ENCODE data around the gene HMGB2. TPM values are rescaled to one million over a fixed set of nuclear protein-coding genes. Genes with fewer than 3 reads are reported as not detected.

Gene HMGB2
- total and polyA plus RNA-seq, 2 donors (not counting 3 experiments of a cell fraction or from before 2014, with no cell fraction given), result 45.9 to 233 TPM

- DNase-seq (ENCODE audit: low read depth, low spot score), result no peak
- Histone ChIP-seq H3K9me3 (replicated peaks; ENCODE audit: control insufficient read depth, insufficient read depth, low read length) (no peaks in the 10 kb centered on the region), H4K20me1 (replicated peaks; ENCODE audit: control insufficient read depth, extremely low read depth, insufficient read depth, low read length) (no peaks in the 10 kb centered on the region), H3K4me3 (replicated peaks in 1 of 3; ENCODE audit: insufficient read depth in 1 of 3, low read depth in 1 of 3, low read length in 3 of 3) (no peak overlapping the region), H3K27me3 (ENCODE audit: control insufficient read depth in 2 of 2, insufficient read depth in 2 of 2, low read length in 2 of 2) (peaks cover 2 to 7% of the 10 kb centered on the region in 2 experiments), H3K36me3 (ENCODE audit: control insufficient read depth in 2 of 2, extremely low read depth in 1 of 2, insufficient read depth in 2 of 2, low read length in 2 of 2) (no peaks in the 10 kb centered on the region), H3K9me1 (replicated peaks; ENCODE audit: control insufficient read depth, extremely low read depth, insufficient read depth, low read length) (no peaks in the 10 kb centered on the region), H3K9ac (replicated peaks; ENCODE audit: extremely low read depth, insufficient read depth, low read length) (no peak overlapping the region), H3K27ac (ENCODE audit: insufficient read depth, low read depth, low read length) (no peak overlapping the region), H3K4me1 (ENCODE audit: control insufficient read depth, extremely low read depth, insufficient read depth, low read length) (no peaks in the 10 kb centered on the region), H3K4me2 (ENCODE audit: insufficient read depth, low read length) (no peak overlapping the region), H3K79me2 (ENCODE audit: control insufficient read depth, insufficient read depth, low read length) (no peaks in the 10 kb centered on the region), H2AFZ (ENCODE audit: low read depth, low read length) (no peak overlapping the region)
- BruUV-seq (replicated peaks), result no TSS peak
- ChIA-PET CTCF (interaction anchor here (0.8 to 2.1 kb wide), 4 partner anchors 10 to 39 kb away, joined by 4 to 8 read pairs (median 4); partner anchors contain the start of gene SAP30), POLR2A (no interaction called here)
- FAIRE-seq, result no peak
- dilution Hi-C loops (cut with MboI; ENCODE audit: extremely low pct_ligation_motif_present, low sequenced_read_pairs), result no loop called here
- intact Hi-C loops (cut with micrococcal nuclease), result no loop called here
- TF ChIP-seq, protein P1, sequence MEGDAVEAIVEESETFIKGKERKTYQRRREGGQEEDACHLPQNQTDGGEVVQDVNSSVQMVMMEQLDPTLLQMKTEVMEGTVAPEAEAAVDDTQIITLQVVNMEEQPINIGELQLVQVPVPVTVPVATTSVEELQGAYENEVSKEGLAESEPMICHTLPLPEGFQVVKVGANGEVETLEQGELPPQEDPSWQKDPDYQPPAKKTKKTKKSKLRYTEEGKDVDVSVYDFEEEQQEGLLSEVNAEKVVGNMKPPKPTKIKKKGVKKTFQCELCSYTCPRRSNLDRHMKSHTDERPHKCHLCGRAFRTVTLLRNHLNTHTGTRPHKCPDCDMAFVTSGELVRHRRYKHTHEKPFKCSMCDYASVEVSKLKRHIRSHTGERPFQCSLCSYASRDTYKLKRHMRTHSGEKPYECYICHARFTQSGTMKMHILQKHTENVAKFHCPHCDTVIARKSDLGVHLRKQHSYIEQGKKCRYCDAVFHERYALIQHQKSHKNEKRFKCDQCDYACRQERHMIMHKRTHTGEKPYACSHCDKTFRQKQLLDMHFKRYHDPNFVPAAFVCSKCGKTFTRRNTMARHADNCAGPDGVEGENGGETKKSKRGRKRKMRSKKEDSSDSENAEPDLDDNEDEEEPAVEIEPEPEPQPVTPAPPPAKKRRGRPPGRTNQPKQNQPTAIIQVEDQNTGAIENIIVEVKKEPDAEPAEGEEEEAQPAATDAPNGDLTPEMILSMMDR (IDR thresholded peaks at IDR 0.05; ENCODE audit: extremely low read depth in 1 of 2, insufficient read depth in 1 of 2, low read depth in 1 of 2, low read length in 2 of 2), result no peak
- TF ChIP-seq MAX (IDR thresholded peaks at IDR 0.05; ENCODE audit: insufficient read depth, insufficient read length) (no peak), JUN (IDR thresholded peaks at IDR 0.05; ENCODE audit: borderline replicate concordance, insufficient read depth, insufficient read length, low read depth) (no peak), POLR2AphosphoS5 (IDR thresholded peaks at IDR 0.05; ENCODE audit: insufficient read depth, low read depth, low read length) (no peak), FOS (IDR thresholded peaks at IDR 0.05; ENCODE audit: borderline replicate concordance, insufficient read depth, low read length) (no peak), GATA2 (IDR thresholded peaks at IDR 0.05; ENCODE audit: insufficient read depth, insufficient read length, low read depth, low read length) (no peak), MYC (IDR thresholded peaks at IDR 0.05; ENCODE audit: low read depth, low read length) (no peak), EZH2 (IDR thresholded peaks at IDR 0.05; ENCODE audit: borderline replicate concordance, low read depth, low read length, severe bottlenecking) (no peak), POLR2A (IDR thresholded peaks at IDR 0.05; ENCODE audit: low read depth, low read length) (no peak)
Measured at GRCh38 chr4:173357939-173358338, 23.8 kb upstream of the HMGB2 start.

All from endothelial cell of umbilical vein (primary cell).